GM21786 (cell line): Measurements from ENCODE around the gene RASSF5.
"Not testable (repeated sequence)": the region's sequence is repeated elsewhere in the genome, so short reads cannot be mapped to it uniquely, and the experiment has no call there.

ENCODE experiments used
- ATAC-seq: cut with Tn5 transposase; IDR thresholded peaks from one replicate; pipeline ENCODE4 v1.9.1; 2021; ENCODE audit not compliant: unreplicated experiment

The RASSF5 gene

DNA sequence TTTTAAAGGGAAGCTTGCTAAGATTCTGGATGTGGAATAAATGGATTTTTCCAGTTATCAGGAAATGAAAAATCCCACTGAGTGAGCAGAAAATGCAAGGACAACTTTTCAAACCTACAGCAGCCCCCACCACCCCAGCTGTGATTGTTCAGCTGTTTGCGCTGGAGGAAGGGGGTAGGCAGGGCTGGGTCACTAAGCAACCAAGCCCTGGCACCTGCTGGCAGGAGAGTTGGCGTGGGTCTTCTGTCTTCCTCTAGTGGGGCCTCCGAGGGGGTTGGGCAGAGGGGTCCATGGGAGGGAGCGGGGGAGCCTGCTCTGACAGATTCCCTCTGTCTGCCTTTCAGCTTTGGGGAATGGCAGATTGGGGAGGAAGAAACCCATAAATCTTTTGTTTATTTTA lies 59.7 kb downstream of the RASSF5 start:
- ATAC-seq: no peak

DNA sequence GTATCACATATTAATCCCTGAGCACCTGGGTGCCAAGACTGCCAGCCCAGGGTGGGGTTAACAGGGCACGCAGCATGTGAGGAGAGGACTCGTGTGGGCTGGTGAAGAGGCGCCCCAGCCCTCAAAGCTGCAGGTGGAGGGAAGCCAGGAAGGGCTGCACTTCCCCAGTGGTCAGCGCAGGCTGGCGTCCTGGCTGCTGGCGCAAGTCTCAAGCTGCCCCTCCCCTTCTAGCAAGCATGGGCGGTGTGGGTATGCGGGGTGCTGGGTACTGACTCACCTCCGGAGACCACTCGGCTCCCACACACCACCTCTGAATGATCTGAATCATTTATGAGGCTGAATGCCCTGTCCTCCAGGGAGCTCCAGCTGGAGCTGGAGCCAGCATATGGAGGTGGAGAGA lies 60.9 kb downstream of the RASSF5 start:
- no peak for ATAC-seq

DNA sequence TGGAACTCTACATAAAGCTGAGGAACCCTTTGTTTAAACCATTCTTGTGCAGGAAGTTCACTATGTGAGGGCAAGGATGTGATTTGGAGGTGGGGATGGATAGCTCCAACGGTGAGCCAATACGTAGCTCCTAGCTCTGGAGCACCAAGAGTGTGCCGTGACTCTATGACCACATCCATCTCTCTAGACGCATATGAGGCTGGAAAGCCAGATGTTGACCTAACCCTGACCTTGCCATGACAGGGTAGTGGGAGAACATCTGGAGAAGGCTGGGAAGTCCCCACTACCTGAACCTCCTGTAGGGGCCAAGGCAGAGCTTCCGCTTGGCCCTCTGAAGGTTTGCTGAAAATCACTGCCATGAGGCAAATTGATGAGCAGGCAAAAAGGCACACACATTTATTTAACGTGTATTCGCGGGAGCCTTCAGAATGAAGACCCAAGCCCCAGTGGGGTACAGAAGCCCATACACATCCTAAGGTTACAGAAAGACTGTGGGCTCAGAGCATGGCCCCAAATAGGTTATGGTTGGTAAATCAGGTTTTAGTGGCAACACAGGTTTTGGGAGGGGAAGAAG lies 61.5 kb downstream of the RASSF5 start:
- ATAC-seq: no peak

DNA sequence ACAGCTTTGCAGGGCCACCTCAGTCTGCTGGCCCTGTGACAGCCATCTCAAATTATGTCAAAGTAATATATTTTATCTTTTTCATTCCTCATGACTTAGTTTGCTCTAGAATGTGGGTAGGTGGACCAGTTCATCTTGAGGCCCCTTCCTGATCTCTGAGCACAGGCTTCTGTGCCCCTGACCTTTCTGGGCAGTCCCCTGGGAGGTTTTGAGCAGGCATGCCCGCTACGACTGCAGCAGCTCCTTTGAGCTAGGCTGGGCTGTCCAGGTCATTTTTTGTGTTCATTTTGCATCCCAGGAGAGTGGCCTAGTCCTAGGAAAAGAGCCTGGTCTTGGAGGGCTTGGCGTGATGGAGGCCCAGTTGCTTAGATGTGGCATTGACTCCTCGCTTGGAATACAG lies 62.2 kb downstream of the RASSF5 start:
- no peak for ATAC-seq

DNA sequence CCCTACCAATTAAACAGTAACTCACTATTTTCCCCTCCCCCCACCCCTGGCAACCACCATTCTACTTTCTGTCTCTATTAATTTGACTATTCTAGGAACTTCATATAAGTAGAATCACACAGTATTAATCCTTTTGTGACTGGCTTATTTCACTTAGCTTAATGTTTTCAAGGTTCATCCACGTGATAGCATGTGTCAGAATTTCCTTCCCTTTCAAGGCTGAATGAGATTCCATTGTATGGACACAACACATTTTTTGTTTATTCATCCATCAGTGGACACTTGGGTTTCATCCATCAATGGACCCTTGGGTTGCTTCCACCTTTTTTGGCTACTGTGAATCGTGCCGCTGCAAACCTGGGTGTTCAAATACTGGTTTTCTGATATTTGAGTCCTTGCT lies 63.2 kb downstream of the RASSF5 start:
- ATAC-seq: no peak

DNA sequence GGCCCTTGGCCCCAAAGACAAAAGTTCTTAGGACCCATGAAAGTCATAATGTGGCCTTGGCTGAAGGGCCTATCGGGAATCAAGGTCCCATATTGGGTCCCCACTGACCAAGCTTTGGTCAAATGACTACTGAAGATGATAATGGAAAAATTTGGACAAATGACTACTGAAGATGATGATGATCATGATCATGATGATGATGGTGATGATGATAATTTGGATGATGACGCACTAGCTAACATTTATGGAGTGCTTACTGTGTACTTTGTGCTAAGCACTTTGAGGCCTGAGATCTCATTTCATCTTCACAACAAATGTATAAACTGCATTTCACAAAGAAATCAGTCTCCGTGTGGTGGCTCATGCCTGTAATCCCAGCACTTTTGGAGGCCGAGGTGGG lies 65.5 kb downstream of the RASSF5 start:
- no peak for ATAC-seq

DNA sequence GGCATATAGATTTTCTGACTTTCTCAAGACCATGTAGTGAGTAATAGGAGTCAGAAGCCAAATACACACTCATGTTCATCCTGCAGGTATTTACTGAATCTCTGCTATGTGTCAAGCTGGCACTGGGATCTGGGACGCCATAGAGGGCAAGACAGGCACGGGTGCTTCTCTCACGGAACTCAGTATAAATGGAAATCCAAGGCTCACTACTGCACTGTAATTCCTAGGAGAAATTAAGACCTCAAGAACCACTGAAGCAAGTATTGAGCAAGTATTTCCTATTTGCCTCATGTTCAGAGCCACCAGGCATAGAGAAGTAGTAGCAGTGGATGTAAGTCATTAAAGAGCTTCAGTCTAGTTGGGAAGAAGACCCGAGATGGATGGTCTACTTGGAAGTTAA lies 66.0 kb downstream of the RASSF5 start:
- ATAC-seq: no peak

DNA sequence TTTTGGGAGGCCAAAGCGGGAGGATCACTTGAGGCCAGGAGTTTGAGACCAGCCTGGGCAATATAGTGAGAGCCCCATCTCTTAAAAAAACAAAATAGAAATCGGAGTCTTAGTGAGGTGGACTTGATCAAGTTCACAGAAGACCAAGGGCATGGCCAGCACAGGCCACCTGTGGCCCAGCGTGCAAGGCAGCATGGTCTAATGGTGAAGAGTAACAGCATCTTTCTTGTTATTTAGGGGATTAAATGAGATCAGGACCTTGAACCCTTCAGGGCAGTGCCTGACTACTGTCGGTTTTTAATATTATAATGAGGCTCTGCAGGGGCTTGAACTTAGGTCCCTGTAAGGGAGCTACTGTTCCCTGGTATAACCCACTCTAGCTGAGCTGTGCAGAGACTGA lies 66.4 kb downstream of the RASSF5 start:
- ATAC-seq: no peak

DNA sequence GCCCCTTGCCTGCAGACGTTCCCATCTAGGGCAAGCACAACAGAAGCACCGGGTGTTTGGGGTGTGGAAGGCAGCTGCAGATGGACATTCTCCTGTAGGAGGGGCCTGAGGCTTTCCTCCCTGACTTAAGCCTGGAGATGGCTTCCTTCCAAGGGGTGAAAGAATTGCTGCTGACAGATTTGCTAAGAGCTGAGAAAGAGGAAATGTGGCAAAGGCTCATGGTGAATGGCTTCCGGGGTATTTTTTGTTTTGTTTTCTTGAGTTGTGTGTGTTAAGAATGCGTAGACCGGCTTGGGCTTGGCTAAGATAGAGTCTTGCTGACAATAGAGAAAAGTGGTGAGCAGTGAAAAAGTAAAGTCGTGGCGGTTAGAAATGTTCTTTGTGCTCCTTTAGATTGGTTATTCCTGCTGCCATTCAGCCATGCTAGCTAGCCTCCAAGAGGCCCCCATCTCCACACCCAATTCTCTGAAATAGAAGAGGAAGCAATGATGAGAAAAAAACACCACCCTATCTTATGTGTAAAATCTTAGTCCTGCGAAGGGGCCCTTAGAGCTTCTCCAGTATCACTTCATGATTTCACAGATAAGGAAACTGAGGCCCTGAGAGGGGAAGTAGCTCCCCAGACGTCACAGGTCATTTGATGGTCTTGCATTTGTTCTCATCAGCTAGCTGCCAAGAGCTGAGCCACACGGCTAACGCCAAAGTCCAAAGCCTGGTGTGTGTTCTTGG lies 68.0 kb downstream of the RASSF5 start:
- no peak for ATAC-seq

DNA sequence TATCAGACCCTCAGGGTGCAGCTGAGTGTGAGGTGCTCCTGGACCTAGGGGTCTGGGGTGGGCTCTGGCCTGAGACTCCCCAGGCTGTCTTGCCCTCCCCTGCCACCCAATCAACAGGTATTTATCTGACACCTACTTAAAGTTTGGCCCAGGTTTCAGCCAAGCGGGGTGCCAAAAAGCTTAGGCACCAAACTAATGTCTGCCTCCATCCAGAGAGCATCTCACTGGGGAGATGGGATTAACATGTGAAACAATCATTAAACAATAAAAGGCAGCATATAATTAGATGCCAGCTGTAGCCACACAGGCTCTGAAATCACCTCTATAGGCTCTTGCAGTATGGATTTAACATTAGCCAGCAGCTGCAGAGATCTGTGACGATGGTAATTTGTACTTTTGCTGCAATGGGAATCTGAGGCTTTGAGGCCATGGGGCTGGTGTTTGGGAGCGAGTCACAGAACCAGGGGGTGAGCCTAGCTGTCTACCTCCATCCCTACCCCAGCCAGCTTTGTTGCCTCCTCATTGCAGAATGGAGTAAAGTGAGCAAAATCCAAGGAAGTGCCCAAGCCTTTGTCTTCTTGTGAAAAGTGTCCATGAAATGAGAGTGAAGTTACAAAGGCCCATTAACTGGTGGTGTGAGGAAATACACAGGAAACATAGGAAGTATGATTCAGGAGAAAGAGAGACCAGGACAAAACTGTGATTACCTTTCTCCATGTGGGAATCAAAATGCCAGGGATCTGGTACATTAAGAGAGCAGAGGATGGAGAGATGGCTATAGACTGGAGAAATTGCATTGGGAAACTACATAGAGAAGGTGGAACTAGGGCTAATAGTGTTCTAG lies 68.8 kb downstream of the RASSF5 start:
- no peak for ATAC-seq

DNA sequence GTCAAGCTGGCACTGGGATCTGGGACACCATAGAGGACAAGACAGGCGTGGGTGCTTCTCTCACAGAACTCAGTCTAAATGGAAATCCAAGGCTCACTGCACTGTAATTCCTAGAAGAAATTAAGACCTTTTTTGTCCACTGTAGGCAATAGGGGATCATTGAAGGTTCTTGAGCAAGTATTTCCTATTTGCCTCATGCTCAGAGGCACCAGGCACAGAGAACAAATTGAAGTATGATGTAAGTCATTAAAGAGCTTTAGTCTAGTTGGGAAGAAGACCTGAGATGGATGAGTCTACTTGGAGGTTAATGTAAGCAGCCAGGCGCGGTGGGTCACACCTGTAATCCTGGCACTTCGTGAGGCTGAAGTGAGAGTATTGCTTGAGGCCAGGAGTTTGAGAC lies 70.3 kb downstream of the RASSF5 start:
- no peak for ATAC-seq

DNA sequence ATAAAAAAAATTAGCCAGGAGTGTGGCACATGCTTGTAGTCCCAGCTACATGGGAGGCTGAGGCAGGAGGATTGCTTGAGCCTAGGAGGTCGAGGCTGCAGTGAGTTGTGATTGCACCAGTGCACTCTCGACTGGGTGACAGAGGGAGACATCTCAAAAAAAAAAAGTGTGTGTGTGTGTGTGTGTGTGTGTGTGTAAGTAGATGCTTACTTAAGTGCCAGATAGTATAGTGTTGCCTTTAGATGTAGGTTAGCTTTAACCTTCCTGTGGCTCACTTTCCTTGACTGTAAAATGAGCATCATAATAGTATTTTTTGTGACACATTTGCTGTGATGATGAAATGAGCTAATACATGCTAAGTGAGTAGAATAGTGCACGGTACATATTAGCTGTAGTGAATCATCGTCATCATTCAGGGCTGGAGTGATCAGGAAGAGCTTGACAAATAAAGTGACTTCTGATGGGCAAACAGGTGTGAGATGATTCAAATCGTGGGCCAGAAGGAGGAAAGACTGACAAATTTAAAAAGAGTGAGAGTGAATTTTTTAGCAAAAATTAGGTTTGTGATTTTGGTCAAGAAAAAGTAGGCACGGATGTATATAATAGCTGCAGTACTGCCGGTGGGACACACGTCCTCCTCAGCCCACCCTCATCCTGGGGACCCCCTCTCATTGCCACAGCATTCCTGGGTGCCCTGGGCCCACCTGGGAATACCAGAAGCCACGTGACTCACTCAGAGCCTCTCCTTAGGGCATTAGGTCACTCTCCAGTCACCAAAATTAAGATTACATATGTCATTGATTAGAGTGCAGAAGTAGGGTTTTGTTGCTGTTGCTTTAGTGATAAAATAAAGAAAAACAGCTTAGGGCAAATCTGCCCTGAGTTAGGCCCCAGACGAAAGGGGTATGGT lies 71.0 kb downstream of the RASSF5 start:
- ATAC-seq: no peak

DNA sequence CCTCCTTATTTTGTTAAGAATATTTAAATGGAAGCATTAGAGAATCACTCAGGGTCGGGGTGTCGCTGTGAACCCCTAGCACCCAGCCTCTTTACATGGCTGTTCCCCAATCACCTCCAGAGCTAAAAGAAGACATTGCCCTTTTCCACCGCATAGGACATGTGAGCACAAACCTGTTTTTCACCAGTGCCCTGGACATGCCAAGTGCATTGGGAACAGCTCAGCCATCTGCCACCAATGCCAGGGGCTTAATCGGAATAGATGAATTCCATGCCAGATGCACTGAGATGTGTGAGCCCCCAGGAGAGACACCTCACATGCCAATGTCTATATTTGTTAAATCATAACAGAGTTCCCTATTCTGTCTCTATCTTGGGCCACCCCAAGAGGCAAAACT lies 71.6 kb downstream of the RASSF5 start:
- ATAC-seq: no peak

DNA sequence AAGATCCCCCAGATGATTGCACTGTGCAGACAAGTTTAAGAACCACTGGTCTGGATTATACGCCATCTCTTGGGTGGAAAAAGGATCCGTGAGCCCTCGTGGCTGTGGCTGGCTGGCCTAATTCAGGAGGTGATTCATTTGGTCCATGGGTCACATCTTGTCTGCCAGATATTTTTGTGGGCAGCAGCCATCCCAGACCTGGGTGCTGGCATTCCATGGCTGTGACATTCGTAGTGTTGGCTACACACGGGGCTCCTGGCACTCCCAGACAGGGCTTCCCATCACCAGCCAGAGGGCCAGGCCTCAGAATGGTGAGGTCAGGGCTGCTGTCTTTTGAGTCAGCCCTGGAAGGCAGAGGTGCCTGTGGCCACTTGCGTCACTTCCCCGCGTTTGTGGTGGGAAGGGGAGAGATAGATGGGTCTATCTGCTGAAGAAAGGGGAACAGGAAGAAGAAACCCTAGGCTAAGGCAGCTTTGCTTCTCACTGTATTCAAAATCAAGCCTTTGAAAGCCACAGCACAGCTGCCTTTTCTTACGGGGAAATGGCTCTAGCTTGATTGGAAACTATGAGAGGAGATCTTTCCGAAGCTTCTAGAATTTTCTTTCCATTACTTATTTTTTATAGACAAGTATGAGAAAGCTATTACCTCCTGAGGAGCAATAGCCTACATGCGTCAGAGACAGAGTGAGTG lies 72.6 kb downstream of the RASSF5 start:
- peak; percentile 87 for ATAC-seq

DNA sequence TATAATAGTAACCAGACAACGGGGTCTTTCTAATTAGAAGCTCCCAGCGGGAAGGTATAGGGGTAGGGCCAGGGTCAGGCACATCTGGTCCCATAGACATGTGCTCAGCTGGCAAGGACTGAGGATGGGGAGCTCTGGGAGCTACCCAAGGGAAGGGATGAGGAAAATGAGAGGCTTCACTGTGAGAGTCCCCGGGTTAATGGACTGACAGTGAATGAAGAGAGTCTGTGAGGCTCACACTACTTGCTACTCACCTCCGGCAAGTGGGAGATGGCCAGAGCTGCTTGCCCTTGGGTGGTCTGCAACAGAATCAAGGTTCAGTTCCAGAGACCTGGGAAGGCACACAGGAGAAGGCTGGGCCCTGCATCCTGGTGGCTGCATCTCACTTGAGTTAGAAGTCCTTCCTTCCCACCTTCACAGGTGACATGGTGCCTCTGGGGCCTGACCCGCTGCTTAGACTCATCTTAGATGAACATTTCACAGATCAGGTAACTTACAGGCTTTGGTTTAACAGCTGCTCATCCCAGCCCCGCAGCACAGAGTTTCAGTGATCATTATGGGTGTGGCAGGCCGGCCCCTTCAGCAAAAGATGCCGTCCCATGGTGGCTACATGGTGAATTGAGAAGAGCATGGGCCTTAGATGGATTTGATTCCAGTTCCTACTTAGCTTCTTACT lies 73.2 kb downstream of the RASSF5 start:
- no peak for ATAC-seq

DNA sequence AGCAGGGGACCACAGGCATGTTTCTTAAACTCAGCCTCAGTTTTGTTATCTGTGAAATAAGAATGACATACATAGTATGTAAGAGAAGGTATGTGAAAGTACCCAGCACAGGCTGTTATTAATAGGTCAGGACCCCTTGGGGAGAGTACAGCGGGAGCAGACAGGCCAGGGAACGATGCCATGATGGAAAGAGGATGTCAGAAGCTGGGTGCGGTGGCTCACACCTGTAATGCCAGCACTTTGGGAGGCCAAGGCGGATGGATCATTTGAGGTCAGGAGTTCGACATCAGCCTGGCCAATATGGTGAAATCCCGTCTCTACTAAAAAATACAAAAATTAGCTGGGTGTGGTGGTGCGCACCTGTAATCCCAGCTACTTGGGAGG lies 73.8 kb downstream of the RASSF5 start:
- not testable (repeated sequence) for ATAC-seq

DNA sequence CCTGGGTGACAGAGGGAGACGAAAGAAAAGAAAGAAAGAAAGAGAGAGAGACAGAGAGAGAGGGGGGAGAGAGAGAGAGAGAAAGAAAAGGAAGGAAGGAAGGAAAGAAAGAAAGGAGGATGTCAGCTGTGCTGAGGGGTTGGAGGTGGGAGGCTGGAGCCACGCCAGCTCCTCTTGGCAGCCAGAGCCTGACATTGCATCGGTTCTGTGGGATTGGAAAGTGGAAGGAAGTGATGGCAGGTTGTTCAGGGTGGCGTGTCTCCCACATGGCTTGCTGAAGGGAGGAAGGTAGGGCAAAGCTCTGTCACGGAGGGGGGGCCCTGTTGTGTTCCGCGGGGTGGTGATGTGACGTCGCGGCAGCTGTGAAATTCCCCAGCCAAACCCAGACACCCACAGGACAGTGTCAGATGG lies 74.2 kb downstream of the RASSF5 start:
- ATAC-seq: no peak

DNA sequence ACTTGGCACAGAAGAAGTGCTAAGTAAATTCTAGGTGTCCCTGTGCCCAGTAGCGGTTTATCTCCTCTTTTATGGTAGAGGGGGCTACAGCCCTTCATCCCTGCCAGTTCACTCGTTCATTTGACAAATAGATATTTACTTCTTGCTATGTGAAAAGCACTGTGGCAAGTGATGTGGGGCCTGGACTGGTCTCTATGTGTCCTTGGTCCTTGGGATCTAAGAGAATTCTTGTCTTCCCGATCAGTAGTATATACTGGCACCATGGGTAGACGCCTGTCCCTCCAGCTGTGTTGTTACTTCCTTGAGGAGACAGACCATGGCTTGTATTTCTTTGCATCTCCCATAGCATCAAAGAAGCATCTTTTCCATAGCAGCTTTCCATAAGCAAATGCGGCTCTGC lies 75.2 kb downstream of the RASSF5 start:
- no peak for ATAC-seq

DNA sequence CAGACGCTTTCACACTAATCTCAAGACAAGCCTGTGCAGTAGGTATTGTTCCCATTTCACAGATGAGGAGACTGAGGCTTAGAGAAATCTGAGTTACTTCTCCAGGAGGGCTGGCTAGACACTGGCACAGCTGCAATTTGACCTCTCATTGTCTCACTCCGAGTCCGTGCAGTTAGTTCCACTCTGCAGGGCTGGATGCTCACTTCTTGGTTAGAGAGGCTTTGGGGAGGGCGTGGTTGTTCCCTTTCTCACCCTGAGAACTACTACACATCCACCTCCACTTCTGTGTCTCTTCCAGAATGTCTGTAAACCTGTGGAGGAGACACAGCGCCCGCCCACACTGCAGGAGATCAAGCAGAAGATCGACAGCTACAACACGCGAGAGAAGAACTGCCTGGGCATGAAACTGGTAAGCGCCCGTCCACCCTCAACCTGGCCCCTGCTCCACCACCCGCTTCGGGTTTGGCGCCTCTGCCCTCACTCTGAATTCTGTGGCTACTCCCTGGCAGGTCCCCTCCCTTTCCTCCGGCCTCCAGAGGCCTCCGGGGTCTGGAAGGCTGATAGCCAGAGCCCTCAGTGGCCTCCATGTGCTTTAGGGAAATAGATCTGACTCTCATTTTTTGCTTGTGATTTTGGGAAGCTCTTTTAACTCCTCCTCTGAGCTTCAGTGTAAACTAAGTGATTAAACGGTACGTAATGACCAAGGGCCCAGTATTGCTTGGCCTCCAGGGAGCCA lies 75.8 kb downstream of the RASSF5 start:
- ATAC-seq: no peak
